Measurements from ENCODE around the gene GJB4.
"Not testable (repeated sequence)": the region's sequence is repeated elsewhere in the genome, so short reads cannot be mapped to it uniquely, and the experiment has no call there.

GJB4 gene

DNA sequence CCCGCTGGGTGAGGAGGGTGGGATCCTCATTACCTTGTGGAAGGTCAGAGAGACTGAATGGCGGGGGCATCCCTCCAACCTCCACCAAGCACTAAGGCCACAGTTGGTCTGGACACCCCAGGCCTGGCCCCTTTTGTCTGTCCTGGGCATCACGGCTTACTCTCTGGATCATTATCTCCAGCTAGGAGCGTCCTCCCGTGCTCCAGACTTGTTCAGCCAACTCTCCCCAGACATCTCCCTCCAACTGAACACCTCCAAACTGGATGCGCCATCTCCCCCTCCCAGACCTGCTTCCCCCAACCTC is 11.9 kb upstream of the GJB4 start:
- no peak for DNase-seq

DNA sequence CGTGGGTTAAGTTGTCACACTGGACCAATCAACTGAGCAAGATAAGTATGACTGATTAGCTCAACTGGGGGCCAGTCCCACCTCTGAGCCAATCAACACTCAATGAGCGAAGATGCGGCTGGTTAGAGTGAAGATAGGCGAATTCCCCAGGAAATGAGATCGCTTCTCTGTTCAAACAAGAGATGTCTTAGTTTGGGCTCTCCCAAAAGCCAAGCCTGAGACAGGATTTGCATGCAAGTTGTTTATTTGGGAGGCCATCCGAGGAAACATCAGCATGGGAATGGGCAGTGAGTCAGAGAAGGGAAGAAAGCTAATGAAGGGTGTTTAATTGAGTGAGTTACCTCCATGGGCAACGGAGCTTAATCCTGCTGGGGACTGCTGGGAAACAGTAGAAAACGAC is 9.5 kb upstream of the GJB4 start:
- DNase-seq: no peak

DNA sequence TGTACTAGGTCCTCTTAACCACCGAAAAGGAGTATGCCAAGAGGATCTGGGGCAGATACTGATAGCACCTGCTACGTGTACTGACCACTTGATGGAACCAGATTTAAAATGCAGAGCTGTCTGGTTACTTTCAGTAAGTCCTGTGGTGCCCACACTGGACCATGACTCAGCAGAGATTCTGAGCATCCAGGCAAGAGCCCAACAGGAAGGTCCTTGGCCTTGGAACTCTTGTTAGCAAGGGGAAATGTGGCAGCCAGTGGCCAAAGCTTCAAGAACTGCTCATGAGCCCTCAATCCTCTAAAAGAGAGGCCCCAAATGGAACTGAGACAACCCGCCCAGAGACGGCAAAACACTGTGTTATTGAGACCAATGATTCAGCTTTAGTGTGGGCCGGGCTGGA is 8.9 kb upstream of the GJB4 start:
- DNase-seq: no peak

DNA sequence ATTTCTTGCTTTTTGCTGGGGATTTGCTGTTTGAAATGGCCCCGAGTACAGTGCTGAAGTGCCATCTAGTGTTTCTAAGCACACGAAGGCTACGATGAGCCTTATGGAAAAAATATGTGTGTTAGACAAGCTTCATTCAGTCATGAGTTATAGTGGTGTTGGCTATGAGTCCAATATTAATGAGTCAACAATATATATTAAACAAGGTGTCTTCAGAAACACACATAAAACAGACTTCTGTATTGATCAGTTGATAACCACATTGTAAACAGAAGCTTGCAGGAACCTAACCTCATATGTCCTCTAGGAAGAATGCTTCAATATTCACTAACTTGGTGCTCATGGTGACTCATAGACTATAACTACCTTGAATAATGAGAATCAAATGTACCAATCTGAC is 6.4 kb upstream of the GJB4 start:
- no peak for DNase-seq

DNA sequence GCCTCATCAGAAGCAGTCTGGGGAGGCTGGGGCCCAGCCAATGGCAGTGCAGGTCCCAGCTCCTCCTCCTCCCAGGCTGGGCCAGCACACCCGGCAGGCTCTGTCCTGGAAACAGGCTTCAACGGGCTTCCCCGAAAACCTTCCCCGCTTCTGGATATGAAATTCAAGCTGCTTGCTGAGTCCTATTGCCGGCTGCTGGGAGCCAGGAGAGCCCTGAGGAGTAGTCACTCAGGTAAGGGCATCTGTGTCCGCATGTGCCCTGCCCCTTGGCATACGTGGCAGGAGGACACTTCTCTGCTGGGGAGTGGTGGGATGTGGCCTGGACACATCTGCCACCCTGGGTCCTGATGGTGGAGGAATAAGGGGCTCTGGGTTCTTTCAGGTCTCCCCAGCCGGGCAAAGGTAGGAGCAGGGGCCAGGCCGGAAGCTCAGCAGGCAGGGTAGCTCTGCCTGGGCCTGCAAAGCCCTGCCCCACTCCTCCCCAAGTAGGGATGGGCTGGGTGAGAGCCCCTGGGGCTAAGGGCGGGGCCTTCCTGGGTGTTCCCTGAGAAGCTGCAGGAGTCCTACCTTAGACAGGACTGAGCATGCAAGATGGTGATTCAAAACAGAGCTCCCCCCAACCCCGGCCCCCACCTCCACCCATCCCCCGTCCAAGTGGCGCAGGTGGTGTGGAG is 4.4 kb upstream of the GJB4 start, which contains the start of gene GJB5:
GJB5 (plus strand) TSS at position 84 of the 674 bp plus-strand sequence. CDS start 2,284 bp downstream, outside the sequence.
- DNase-seq: no peak

DNA sequence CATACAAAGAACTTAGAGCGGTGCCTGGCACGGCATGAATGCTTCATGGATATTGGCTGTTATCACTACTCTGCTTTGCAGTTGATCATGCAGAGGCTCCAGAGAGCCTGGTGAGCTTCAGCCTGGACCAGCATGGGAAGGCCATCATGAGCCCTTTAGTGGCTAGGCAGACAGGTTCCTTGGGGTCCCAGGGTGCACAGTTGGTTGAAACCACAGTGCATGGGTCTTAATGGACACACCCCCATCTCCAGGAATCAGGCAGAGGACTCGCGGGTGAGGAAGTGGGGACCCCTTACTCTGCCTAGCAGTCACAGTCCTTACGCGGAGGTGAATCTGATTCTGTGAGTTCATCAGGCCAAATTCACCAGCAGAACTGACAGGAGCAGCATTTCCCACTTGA is 3.6 kb upstream of the GJB4 start:
- DNase-seq: no peak

DNA sequence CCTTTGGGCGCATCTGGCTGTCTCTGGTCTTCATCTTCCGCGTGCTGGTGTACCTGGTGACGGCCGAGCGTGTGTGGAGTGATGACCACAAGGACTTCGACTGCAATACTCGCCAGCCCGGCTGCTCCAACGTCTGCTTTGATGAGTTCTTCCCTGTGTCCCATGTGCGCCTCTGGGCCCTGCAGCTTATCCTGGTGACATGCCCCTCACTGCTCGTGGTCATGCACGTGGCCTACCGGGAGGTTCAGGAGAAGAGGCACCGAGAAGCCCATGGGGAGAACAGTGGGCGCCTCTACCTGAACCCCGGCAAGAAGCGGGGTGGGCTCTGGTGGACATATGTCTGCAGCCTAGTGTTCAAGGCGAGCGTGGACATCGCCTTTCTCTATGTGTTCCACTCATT is 2.2 kb upstream of the GJB4 start:
- DNase-seq: no peak

DNA sequence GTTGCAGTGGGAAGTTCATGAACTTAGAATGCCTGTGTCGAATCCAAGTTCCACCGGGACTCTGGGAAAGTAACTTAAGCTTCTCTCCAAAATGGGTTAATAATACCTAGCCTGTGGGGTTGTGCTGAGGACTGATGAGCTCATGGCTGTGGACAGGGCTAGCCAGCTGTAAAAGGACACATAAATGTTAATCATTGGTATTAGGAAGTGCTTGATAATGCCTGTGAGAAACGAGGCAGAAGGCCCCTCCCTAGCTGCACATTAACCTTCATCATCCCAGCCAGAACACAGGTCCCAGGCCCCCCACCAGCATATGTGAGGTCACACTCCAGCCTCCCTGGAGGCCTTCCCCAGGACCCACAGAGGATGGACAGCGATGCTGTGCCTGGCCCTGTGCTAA is 789 bp upstream of the GJB4 start:
- DNase-seq: no peak

DNA sequence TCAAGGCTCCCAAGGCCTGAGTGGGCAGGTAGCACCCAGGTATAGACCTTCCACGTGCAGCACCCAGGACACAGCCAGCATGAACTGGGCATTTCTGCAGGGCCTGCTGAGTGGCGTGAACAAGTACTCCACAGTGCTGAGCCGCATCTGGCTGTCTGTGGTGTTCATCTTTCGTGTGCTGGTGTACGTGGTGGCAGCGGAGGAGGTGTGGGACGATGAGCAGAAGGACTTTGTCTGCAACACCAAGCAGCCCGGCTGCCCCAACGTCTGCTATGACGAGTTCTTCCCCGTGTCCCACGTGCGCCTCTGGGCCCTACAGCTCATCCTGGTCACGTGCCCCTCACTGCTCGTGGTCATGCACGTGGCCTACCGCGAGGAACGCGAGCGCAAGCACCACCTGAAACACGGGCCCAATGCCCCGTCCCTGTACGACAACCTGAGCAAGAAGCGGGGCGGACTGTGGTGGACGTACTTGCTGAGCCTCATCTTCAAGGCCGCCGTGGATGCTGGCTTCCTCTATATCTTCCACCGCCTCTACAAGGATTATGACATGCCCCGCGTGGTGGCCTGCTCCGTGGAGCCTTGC is 1.7 kb downstream of the GJB4 start:
- DNase-seq: no peak

DNA sequence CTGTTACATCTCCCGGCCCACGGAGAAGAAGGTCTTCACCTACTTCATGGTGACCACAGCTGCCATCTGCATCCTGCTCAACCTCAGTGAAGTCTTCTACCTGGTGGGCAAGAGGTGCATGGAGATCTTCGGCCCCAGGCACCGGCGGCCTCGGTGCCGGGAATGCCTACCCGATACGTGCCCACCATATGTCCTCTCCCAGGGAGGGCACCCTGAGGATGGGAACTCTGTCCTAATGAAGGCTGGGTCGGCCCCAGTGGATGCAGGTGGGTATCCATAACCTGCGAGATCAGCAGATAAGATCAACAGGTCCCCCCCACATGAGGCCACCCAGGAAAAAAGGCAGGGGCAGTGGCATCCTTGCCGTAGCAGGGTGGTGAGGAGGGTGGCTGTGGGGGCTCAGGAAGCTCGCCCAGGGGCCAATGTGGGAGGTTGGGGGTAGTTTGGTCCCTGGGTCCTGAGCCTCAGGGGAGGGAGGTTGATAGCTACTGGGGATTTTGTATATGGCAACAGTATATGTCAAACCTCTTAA is 2.3 kb downstream of the GJB4 start:
- DNase-seq: no peak

DNA sequence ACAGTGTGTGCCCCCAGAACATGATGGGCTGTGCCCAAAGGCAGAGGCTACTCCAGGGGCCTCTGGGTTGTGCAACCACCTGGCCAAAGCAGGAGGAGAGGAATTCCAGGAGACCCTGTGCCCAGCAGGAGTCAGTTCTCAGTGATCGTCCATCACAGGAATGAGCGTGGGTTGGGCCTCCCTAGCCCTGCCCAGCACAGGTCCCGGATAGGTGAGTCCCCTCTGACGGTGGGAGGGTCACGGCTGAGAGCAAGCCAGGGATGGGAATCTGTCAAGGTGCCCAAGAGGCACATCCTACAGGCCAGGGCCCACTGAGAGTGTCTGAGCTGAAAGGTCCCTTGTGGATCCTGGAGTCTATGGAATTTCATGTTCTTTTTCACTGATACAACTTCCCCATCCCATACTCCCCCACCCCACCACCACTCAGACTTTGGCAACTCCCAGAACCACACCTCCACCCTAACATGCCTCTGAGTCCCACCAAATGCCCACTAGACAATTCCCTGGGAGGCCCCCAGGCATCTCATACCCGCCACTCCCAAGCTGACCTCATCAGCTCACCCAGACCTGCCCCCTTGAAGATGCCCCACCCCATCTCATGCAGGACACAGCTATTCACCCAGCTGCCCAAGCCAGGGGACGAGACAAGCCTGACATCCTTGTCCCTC is 3.1 kb downstream of the GJB4 start:
- DNase-seq: no peak

DNA sequence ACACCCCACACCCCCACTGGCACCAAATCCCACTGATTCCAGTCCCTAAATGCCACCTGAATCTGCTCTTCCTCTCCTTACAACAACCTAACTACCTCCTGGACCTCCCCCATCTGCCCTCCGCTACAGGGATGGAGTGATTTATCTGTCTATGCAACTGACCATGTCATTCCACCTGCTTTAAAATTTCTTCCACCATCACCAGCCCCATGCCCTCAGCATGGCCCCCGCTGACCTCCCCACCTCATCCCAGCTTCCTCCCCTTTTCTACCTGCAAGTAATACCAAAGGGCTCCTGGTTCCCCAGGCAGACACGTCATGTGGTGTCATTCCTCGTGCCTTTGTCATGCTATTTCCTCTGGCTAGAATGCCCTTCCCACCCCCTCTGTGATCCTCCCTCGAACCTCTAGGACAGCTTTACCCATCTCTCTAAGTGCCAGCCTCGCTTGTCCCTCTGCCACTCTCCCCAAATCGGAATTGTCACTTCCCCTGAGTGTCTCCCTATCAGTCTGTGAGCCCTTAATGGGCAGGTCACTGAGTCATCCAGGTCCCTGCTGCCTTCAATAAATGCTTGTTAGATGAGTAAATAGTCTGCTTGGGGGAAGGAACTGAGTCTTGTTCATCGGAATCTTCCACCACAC is 3.7 kb downstream of the GJB4 start:
- no peak for DNase-seq

DNA sequence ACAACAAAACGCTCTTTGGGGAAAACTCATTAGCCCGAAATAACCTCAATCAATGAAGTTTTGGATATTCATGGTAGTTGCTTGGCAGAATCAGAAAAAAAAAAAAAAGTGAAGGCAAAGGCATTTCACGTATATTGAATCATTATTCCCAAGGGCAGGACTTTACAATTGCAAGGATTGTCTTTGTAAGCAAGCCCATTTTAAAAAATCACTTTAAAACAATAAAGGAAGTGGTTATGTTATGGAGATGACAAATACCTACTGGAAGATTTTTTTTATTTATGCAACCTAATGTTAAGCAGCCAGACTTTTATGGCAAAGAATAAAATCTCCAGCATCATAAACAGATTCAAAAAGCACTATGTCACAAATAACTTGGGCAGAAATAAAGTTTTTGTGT is 9.3 kb downstream of the GJB4 start:
- DNase-seq: no peak

DNA sequence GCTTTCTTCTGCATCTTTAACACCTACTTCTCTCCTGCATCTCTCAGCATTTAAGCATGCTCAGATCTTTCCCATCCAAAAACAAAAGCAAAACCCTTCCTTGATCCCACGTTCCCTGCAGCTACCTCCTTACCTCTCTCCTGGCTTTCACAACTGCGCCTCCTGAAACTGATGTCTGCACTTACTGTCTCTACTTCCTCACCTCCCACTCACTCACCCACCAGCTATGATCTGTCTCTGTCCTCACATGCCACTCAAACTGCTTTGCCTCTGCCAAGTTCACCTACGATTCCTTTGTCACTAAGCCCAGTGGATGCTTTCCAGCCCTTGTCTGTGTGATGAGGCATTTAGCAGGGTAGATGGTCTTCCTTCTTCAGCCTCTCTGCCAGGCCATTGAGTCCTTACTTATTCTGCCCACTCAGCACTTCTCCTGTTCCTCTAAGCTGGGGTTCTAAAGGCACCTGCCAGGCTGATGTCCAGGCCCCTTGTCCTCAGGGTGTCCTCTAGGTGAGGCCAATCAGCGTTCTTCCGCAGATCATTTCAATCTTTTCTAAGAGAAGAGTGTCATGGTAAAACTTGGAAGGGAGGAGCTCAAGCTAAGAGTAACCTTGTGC is 11.5 kb downstream of the GJB4 start:
- no peak for DNase-seq

DNA sequence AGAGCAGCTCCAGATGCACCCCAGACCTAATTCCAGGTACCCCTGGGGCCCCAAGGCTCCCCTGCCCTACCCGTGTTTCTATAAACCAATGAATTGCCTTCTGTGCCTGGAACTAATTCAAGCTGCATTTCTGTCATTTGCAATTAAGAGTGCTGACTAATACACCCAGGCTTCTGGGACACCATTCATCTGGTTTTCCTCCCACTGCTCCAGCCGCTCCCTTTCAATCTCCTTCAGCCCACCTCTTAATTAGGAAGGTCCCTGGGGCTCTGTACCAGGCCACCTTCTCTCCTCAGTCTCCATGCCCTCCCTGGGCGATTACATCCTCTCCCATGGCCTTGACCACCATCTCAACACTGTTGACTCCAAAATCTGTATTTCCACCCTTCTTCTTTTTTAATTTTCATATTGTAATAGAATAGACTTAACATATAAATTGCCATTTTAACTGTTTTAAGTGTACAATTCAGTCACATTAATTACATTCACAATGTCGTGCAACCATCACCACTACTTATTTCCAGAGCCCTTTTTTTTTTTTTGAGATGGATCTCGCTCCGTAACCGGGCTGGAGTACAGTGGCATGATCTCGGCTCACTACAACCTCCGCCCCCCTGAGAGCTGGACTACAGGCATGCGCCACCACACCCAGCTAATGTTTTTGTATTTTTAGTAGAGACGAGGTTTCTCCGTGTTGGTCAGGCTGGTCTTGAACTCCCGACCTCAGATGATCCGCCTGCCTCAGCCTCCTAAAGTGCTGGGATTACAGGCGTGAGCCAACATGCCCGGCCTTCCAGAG is 12.2 kb downstream of the GJB4 start:
- DNase-seq: no peak

DNA sequence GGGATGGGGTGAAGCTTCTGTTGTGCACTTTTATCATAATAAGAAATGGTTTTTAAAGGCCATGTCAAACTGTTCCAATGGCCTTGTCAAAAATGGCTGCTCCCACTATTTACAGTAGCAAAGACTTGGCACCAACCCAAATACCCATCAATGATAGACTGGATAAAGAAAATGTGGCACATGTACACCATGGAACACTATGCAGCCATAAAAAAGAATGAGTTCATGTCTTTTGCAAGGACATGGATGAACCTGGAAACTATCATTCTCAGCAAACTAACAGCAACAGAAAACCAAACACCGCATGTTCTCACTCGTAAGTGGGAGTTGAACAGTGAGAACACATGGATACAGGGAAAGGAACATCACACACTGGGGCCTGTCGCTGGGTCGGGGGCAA is 13.6 kb downstream of the GJB4 start:
- DNase-seq: not testable (repeated sequence)

DNA sequence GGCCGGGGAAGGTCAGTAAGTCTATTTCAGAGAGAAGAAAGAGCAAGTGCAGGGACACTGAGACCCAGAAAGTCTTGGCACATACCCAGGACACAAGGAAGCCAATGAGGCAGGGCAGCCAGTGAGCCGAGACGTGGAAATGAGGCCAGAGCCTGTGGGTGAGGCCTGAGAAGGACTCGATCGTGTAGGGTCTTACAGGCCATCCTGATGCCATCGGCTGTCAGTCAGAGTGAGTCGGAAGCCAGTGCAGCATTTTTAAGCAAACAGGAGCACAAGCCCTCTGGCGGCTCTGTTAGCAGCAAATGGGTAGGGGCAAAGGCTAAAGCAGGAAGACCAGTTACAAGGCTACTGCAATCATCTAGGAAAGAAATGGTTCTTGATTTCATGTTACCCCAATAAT is 15.4 kb downstream of the GJB4 start:
- DNase-seq: no peak

DNA sequence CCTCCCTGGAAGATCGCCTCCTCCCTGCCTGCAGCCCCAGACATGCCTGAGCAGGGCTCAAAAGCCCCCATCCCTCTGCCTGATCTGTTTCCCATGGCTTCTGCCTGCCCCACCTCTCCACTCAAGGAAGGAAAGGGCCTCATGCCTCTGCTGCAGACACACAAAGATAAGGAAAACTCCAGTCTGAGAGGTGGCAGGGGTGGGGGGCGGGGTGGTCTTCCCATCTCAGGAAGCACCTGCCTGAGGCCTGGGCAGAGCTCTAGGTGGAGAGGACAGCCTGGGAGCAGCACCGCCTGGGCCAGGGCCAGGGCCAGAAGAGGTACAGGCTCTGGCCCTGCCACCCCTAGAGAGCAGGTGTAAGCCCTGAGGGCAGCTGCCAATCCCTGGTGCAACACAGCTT is 17.4 kb downstream of the GJB4 start:
- DNase-seq: no peak

DNA sequence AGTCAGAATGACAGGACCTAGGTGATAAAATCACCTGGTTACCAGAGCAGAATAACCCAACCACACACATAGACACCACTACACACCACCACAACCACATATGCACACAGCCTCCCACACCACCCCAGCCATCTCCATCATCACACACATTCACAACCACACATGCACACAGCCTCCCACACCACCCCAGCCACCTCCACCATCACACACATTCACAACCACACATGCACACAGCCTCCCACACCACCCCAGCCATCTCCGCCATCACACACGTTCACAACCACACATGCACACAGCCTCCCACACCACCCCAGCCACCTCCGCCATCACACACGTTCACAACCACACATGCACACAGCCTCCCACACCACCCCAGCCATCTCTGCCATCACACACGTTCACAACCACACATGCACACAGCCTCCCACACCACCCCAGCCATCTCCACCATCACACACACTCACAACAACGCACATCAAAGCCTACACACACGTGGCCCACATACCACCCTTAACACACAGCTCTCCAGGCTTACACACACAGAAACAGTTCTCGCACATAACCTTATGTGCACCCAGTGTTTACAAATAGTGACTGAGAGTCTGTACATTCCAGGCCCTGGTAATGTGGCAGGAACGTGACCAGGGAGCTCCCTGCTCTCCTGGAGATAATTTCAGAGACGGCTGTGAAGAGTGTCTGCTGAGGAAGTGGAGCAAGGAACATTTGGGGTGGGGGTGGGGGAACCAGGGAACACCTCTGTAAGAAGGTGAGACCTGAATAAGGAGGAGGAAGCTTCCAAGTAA is 18.2 kb downstream of the GJB4 start:
- DNase-seq: no peak

DNA sequence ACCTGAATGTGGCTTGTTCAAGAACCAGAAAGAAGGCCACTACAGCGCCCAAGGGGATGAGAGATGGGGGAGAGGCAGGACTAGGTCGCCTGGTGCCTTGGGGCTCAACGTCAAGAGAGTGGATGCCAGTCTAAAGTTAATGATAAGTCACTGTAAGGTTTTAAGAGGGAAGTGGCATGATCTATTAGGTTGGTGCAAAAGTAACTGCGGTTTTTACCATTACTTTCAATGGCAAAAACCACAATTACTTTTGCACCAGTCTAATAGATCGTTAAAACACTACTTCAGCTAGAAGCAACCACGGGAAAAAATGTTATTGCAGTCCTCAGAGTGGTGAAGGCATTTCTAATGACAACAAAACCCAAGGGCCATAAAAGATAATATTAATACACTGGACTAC is 18.8 kb downstream of the GJB4 start:
- no peak for DNase-seq

DNA sequence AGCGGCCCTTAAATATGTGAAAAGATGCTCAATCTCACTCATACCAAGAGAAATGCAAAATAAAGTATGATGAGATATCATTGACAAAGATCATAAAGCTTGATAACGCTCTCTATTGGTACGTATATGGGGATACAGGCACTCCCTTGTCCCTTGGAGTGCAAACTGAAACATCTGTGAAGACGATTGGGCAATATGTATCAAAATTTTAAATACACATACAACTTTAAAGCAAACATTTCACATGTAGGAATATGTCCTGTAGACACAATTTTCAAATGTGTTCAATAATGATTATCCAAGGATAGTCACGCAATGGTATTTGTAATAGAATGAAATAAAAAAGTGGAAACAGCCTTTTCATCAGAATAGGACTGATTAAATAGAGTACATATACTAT is 19.5 kb downstream of the GJB4 start:
- no peak for DNase-seq

DNA sequence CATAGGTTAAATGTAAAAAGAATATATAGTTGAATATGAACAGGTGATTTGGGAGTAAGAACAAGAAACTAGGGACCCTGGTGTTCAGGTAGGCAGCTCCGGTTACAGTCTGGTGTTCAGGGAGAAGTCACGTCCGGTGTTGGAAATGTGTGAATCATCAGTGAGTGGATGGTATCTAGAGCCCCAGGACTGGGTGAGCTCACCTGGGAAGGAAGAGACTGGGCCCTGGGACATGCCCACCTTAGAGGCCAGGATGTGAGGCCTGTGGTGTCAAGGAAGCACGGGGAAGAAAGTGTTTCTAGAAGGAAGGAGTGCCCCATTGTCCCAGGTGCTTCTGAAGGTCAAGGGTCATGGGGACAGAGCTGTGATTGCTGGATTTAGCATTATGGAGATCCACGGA is 20.0 kb downstream of the GJB4 start:
- DNase-seq: no peak

Measured in hematopoietic multipotent progenitor cell treated with erythropoietin and hydrocortisone succinate and interleukin-3 and kit ligand, for 8 days (in vitro differentiated cells).